Measurements from ENCODE around the gene COL13A1.

DNA sequence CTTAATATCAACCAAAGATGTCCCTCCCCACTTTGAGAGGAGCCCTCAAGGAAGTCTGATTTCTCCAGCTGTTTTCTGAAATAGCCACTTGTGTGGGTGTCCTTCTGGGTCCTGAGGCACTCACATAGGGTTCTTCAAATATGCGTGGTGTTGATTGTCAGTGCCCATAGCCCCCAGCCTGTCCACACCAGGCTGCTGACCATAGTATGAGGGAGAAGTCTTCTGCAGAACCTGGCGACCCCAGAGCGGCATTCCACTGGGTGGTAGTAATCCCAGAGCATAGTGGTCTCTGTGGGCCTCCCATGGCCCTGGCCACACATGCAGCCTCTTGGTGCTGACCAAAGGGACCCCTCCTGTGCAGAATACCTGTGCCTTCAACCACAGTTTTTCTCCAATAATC lies 168.3 kb downstream of the COL13A1 start:
- TF ChIP-seq, protein P1, sequence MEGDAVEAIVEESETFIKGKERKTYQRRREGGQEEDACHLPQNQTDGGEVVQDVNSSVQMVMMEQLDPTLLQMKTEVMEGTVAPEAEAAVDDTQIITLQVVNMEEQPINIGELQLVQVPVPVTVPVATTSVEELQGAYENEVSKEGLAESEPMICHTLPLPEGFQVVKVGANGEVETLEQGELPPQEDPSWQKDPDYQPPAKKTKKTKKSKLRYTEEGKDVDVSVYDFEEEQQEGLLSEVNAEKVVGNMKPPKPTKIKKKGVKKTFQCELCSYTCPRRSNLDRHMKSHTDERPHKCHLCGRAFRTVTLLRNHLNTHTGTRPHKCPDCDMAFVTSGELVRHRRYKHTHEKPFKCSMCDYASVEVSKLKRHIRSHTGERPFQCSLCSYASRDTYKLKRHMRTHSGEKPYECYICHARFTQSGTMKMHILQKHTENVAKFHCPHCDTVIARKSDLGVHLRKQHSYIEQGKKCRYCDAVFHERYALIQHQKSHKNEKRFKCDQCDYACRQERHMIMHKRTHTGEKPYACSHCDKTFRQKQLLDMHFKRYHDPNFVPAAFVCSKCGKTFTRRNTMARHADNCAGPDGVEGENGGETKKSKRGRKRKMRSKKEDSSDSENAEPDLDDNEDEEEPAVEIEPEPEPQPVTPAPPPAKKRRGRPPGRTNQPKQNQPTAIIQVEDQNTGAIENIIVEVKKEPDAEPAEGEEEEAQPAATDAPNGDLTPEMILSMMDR (IDR thresholded peaks at IDR 0.05), result no peak
- TF ChIP-seq POLR2A (IDR thresholded peaks at IDR 0.05) (no peak), POLR2AphosphoS5 (IDR thresholded peaks at IDR 0.05; ENCODE audit: insufficient read depth in 1 of 2, low read depth in 1 of 2) (no peak)

Measured in vagina (tissue), 2 donors.